Astrocyte (in vitro differentiated cells and primary cell): ENCODE data around the gene CRYGN.

ENCODE experiments used
- CTCF ChIP-seq: IDR thresholded peaks from 2 replicates; pipeline ENCODE4 v1.5.1; 2011; ENCODE audit warnings: low read depth, mild to moderate bottlenecking, inconsistent platforms, low read length, moderate library complexity; ENCODE audit not compliant: insufficient read depth
- EZH2 ChIP-seq: IDR thresholded peaks from 2 replicates; pipeline ENCODE4 v1.6.1; 2012; ENCODE audit warnings: mild to moderate bottlenecking, low read length, inconsistent platforms; ENCODE audit not compliant: insufficient read depth

GRCh38 chr7:151470711-151471110, 30.8 kb upstream of the CRYGN start:
- no peak for TF ChIP-seq CTCF
- no peak for TF ChIP-seq EZH2
